Progenitor cell of endocrine pancreas (in vitro differentiated cells): ENCODE data around the gene FRMPD4. TPM values are rescaled to one million over a fixed set of nuclear protein-coding genes. Genes with fewer than 3 reads are reported as not detected.
"Not testable (repeated sequence)": the region's sequence is repeated elsewhere in the genome, so short reads cannot be mapped to it uniquely, and the experiment has no call there.

Experiments used
- DNase-seq: peaks from one replicate; pipeline ENCODE4 v3.0.0; 2021; ENCODE audit warnings: low spot score; ENCODE audit not compliant: unreplicated experiment
- H3K27ac Mint-ChIP-seq: 2 replicates; pipeline ENCODE4 v1.8.0; 2021; ENCODE audit warnings: mild to moderate bottlenecking, moderate library complexity, mixed read lengths
- H3K27me3 Mint-ChIP-seq: 2 replicates; pipeline ENCODE4 v1.8.0; 2021; ENCODE audit warnings: mixed read lengths
- H3K36me3 Mint-ChIP-seq: 2 replicates; pipeline ENCODE4 v1.8.0; 2022; ENCODE audit warnings: mixed read lengths; ENCODE audit not compliant: insufficient read depth
- H3K4me1 Mint-ChIP-seq: 2 replicates; pipeline ENCODE4 v1.8.0; 2021; ENCODE audit warnings: low read depth, mixed read lengths
- H3K4me3 Mint-ChIP-seq: 2 replicates; pipeline ENCODE4 v1.8.0; 2021; ENCODE audit warnings: low read depth, mild to moderate bottlenecking, moderate library complexity, mixed read lengths
- H3K9me3 Mint-ChIP-seq: 2 replicates; pipeline ENCODE4 v1.8.0; 2021; ENCODE audit warnings: low read depth, mixed read lengths
- total RNA-seq: library from RNA; stranded (reverse); gene quantifications from 2 replicates; pipeline ENCODE4 v1.2.1, GENCODE V29; 2021
- TF ChIP-seq, protein P1 (sequence below): fragments of 200-600 bp; sonication (generic); IDR thresholded peaks from one replicate; pipeline ENCODE4 v1.5.0; 2021; ENCODE audit warnings: antibody characterized with exemption, mild to moderate bottlenecking; ENCODE audit not compliant: unreplicated experiment

Gene FRMPD4
- total RNA-seq, 1 donor from 2014 or later: 0.10 TPM

- TF ChIP-seq, protein P1, sequence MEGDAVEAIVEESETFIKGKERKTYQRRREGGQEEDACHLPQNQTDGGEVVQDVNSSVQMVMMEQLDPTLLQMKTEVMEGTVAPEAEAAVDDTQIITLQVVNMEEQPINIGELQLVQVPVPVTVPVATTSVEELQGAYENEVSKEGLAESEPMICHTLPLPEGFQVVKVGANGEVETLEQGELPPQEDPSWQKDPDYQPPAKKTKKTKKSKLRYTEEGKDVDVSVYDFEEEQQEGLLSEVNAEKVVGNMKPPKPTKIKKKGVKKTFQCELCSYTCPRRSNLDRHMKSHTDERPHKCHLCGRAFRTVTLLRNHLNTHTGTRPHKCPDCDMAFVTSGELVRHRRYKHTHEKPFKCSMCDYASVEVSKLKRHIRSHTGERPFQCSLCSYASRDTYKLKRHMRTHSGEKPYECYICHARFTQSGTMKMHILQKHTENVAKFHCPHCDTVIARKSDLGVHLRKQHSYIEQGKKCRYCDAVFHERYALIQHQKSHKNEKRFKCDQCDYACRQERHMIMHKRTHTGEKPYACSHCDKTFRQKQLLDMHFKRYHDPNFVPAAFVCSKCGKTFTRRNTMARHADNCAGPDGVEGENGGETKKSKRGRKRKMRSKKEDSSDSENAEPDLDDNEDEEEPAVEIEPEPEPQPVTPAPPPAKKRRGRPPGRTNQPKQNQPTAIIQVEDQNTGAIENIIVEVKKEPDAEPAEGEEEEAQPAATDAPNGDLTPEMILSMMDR: no peak
- Mint-ChIP-seq H3K4me1 (no peaks in the 10 kb centered on the region), H3K4me3 (no peak overlapping the region), H3K27me3 (no peaks in the 10 kb centered on the region), H3K27ac (no peak overlapping the region), H3K9me3 (peaks cover 4% of the 10 kb centered on the region), H3K36me3 (no peaks in the 10 kb centered on the region)
- DNase-seq: no peak
These were observed 356.3 kb downstream of the FRMPD4 start for GRCh38 chrX:12494400-12495138.

DNA sequence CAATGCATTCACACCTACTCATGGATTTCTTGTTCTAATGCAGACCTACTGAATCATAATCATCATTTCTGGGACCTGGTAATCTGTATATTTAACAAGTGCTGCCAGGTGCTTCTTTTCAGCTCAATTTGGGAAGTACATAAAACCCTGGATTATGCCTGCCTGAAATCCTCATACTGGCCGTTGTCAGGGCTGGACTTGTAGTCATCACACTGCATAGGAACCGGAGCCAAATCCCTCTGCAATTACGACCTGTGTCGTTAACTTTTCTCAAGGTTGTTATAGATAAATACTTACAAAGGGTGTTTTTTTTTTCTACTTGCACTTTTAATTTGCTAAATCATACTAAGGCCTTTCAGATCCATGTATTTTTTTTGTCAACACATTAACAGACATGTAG, 358.1 kb downstream of the FRMPD4 start:
- Mint-ChIP-seq H3K27me3 (no peaks in the 10 kb centered on the region), H3K27ac (no peak overlapping the region), H3K9me3 (peaks cover 4% of the 10 kb centered on the region), H3K4me1 (no peaks in the 10 kb centered on the region), H3K36me3 (no peaks in the 10 kb centered on the region), H3K4me3 (no peak overlapping the region)
- DNase-seq: no peak
- TF ChIP-seq, protein P1: no peak

DNA sequence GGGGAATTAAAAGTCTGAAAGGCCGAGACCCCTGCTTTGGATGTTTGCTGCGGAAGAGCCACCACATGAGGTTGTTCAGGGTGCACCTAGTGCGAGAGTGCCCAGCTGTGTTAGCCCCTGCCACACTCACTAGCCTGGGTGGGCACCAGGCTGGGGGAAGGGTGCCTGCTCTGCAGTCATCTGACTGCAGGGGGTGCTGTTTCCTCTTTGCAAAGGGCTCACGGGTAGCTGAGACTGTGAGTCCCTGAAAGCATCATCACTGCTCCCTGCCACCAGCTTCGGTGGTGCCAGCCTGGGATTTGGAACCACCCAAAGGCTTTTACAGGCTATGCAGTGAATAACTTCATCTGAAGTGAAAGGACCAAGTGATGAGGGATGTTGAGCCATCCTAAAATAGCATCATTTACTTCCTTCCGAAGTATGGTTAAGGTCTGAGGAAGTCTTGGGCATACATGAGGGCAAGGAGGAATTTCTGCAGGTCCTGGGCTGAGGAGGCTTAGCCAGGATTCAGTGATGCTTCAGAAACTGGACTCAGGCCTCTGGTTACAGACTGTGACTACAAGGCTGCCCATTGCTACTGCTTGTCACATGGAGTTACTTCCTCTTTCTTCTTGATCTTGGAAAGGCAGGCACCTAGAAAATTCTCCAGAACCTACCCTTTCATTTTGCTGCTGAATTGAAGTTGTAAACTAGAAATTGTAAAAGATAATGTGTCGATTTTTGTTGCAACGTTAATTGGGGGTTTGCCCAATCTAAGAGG, 359.7 kb downstream of the FRMPD4 start:
- H3K4me3 Mint-ChIP-seq: no peak overlapping the region
- H3K27ac Mint-ChIP-seq: no peak overlapping the region
- H3K36me3 Mint-ChIP-seq: no peaks in the 10 kb centered on the region
- TF ChIP-seq, protein P1: peak; percentile 43
- no peaks in the 10 kb centered on the region for H3K27me3 Mint-ChIP-seq
- no peaks in the 10 kb centered on the region for H3K4me1 Mint-ChIP-seq
- peaks cover 4% of the 10 kb centered on the region for H3K9me3 Mint-ChIP-seq
- no peak for DNase-seq

- no peaks in the 10 kb centered on the region for H3K4me1 Mint-ChIP-seq
- H3K27me3 Mint-ChIP-seq: no peaks in the 10 kb centered on the region
- H3K36me3 Mint-ChIP-seq: no peaks in the 10 kb centered on the region
- H3K4me3 Mint-ChIP-seq: no peak overlapping the region
- no peak for DNase-seq
- TF ChIP-seq, protein P1: no peak
- peaks cover 4% of the 10 kb centered on the region for H3K9me3 Mint-ChIP-seq
- H3K27ac Mint-ChIP-seq: no peak overlapping the region
These were observed 366.9 kb downstream of the FRMPD4 start for GRCh38 chrX:12505127-12505526.

DNA sequence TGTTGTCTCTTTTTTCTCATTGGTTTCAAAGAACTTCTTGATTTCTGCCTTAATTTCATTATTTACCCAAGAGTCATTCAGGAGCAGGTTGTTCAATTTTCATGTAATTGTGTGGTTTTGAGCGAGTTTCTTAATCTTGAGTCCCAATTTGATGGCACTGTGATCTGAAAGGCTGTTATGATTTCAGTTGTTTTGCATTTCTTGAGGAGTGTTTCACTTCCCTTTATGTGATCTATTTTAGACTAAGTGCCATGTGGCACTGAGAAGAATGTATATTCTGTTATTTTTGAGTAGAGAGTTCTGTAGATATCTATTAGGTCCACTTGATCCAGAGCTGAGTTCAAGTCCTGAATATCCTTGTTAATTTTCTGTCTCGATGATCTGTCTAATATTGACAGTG, 377.1 kb downstream of the FRMPD4 start:
- H3K9me3 Mint-ChIP-seq: peaks cover 52% of the 10 kb centered on the region
- H3K27me3 Mint-ChIP-seq, H3K36me3 Mint-ChIP-seq, H3K4me1 Mint-ChIP-seq, H3K4me3 Mint-ChIP-seq, DNase-seq, H3K27ac Mint-ChIP-seq: not testable (repeated sequence)
